Vagina (tissue), 2 donors: ENCODE measurements around the gene NRXN3. TPM values are rescaled to one million over a fixed set of nuclear protein-coding genes. Genes with fewer than 3 reads are reported as not detected.

Experiments used
- DNase-seq, 2 donors: peaks; one replicate each; pipeline ENCODE4 v3.0.0-alpha.2; 2017; ENCODE audit errors: extremely low spot score in 2 of 2
- H3K27ac ChIP-seq: fragments of 200-600 bp; sonication (generic); one replicate; pipeline ENCODE4 v1.5.1; 2019
- H3K27me3 ChIP-seq: fragments of 200-600 bp; sonication (generic); one replicate; pipeline ENCODE4 v1.5.1; 2019
- H3K36me3 ChIP-seq, 2 donors: fragments of 200-600 bp; sonication (generic); one replicate each; pipeline ENCODE4 v1.5.1; 2017 to 2019
- H3K4me1 ChIP-seq: fragments of 200-600 bp; sonication (generic); one replicate; pipeline ENCODE4 v1.5.1; 2019
- H3K4me3 ChIP-seq, 2 donors: fragments of 200-600 bp; sonication (generic); 1 replicate in 1 of 2; 2 replicates in 1 of 2; pipeline ENCODE4 v1.5.1; 2016 to 2019
- H3K9me3 ChIP-seq: fragments of 200-600 bp; sonication (generic); one replicate; pipeline ENCODE4 v1.5.1; 2019
- POLR2A ChIP-seq, 2 donors: fragments of 450-650 bp; IDR thresholded peaks; one replicate each; pipeline ENCODE4 v1.6.1; 2017; ENCODE audit warnings: antibody characterized with exemption in 2 of 2, mild to moderate bottlenecking in 2 of 2, moderate library complexity in 2 of 2
- POLR2AphosphoS5 ChIP-seq, 2 donors: sonication (generic); formaldehyde crosslinking; IDR thresholded peaks; one replicate each; pipeline ENCODE4 v1.9.0; 2017; ENCODE audit warnings: antibody characterized with exemption in 2 of 2, mild to moderate bottlenecking in 2 of 2, low read depth in 1 of 2; ENCODE audit not compliant: insufficient read depth in 1 of 2
- intact Hi-C: fragments of 100-400 bp; cut with DNase I; formaldehyde crosslinking; loops from one replicate; pipeline ENCODE4 v1.15.1; 2023
- total RNA-seq: library from RNA; depleted of rRNA; stranded (reverse); fragments of >200 nt; gene quantifications from one replicate; pipeline ENCODE4 v1.2.3, GENCODE V29; 2016
- TF ChIP-seq, protein P1 (sequence below), 3 experiments: fragments of 450-650 bp in 2 of 3; fragments of 200-600 bp in 1 of 3; sonication (generic) in 1 of 3; IDR thresholded peaks; one replicate each; pipeline ENCODE4 v1.5.1; 2017 to 2019; ENCODE audit warnings: antibody characterized with exemption in 3 of 3, mild to moderate bottlenecking in 2 of 3, moderate library complexity in 2 of 3

The NRXN3 gene
- total RNA-seq, 1 donor from 2014 or later: 4.7 TPM

DNA sequence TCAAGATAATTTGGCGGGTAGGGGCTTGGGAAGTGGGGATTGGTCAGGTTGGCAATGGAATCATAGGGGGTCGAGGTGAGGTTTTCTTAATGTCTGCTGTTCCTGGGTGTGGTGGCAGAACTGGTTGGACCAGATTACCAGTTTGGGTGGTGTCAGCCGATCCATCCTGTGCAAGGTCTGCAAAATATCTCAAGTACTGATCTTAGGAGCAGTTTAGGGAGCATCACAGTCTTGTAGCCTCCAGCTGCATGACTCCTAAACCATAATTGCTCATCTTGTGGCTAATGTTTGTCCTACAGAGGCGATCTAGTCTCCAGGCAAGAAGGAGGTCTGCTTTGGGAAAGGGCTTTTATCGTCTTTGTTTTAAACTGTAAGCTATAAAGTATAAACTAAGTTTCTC is 1172.8 kb downstream of the NRXN3 start:
- H3K27me3 ChIP-seq: no peaks in the 10 kb centered on the region
- no peak overlapping the region for H3K27ac ChIP-seq
- TF ChIP-seq POLR2AphosphoS5 (IDR thresholded peaks at IDR 0.05; ENCODE audit: insufficient read depth in 1 of 2, low read depth in 1 of 2): no peak
- TF ChIP-seq POLR2A (IDR thresholded peaks at IDR 0.05): no peak
- TF ChIP-seq, protein P1, sequence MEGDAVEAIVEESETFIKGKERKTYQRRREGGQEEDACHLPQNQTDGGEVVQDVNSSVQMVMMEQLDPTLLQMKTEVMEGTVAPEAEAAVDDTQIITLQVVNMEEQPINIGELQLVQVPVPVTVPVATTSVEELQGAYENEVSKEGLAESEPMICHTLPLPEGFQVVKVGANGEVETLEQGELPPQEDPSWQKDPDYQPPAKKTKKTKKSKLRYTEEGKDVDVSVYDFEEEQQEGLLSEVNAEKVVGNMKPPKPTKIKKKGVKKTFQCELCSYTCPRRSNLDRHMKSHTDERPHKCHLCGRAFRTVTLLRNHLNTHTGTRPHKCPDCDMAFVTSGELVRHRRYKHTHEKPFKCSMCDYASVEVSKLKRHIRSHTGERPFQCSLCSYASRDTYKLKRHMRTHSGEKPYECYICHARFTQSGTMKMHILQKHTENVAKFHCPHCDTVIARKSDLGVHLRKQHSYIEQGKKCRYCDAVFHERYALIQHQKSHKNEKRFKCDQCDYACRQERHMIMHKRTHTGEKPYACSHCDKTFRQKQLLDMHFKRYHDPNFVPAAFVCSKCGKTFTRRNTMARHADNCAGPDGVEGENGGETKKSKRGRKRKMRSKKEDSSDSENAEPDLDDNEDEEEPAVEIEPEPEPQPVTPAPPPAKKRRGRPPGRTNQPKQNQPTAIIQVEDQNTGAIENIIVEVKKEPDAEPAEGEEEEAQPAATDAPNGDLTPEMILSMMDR (IDR thresholded peaks at IDR 0.05): no peak
- no peak for DNase-seq
- no peaks in the 10 kb centered on the region for H3K36me3 ChIP-seq
- H3K9me3 ChIP-seq: no peaks in the 10 kb centered on the region
- no peaks in the 10 kb centered on the region for H3K4me1 ChIP-seq
- no peak overlapping the region for H3K4me3 ChIP-seq
- intact Hi-C loops: no loop called here

- Histone ChIP-seq H3K9me3 (no peaks in the 10 kb centered on the region), H3K27me3 (no peaks in the 10 kb centered on the region), H3K4me3 (no peak overlapping the region), H3K4me1 (no peaks in the 10 kb centered on the region), H3K36me3 (no peaks in the 10 kb centered on the region), H3K27ac (no peak overlapping the region)
- DNase-seq: no peak
- intact Hi-C loops: no loop called here
- TF ChIP-seq, protein P1 (IDR thresholded peaks at IDR 0.05): no peak
- TF ChIP-seq POLR2AphosphoS5 (IDR thresholded peaks at IDR 0.05; ENCODE audit: insufficient read depth in 1 of 2, low read depth in 1 of 2) (no peak), POLR2A (IDR thresholded peaks at IDR 0.05) (no peak)
Measured at GRCh38 chr14:79351011-79351410, 1180.8 kb downstream of the NRXN3 start.

- Histone ChIP-seq H3K27ac (no peak overlapping the region), H3K27me3 (no peaks in the 10 kb centered on the region), H3K4me3 (no peak overlapping the region), H3K9me3 (no peaks in the 10 kb centered on the region), H3K36me3 (no peaks in the 10 kb centered on the region), H3K4me1 (no peaks in the 10 kb centered on the region)
- DNase-seq: no peak
- intact Hi-C loops: no loop called here
- TF ChIP-seq POLR2AphosphoS5 (IDR thresholded peaks at IDR 0.05; ENCODE audit: insufficient read depth in 1 of 2, low read depth in 1 of 2) (no peak), POLR2A (IDR thresholded peaks at IDR 0.05) (no peak)
- TF ChIP-seq, protein P1 (IDR thresholded peaks at IDR 0.05): no peak
Measured at GRCh38 chr14:79352076-79352630, 1182.0 kb downstream of the NRXN3 start.

- DNase-seq: no peak
- intact Hi-C loops: no loop called here
- Histone ChIP-seq H3K4me1 (no peaks in the 10 kb centered on the region), H3K36me3 (no peaks in the 10 kb centered on the region), H3K9me3 (no peaks in the 10 kb centered on the region), H3K4me3 (no peak overlapping the region), H3K27ac (no peak overlapping the region), H3K27me3 (no peaks in the 10 kb centered on the region)
- TF ChIP-seq, protein P1 (IDR thresholded peaks at IDR 0.05): no peak
- no peak for TF ChIP-seq POLR2A (IDR thresholded peaks at IDR 0.05)
- TF ChIP-seq POLR2AphosphoS5 (IDR thresholded peaks at IDR 0.05; ENCODE audit: insufficient read depth in 1 of 2, low read depth in 1 of 2): no peak
Measured at GRCh38 chr14:79354336-79354735, 1184.2 kb downstream of the NRXN3 start.

DNA sequence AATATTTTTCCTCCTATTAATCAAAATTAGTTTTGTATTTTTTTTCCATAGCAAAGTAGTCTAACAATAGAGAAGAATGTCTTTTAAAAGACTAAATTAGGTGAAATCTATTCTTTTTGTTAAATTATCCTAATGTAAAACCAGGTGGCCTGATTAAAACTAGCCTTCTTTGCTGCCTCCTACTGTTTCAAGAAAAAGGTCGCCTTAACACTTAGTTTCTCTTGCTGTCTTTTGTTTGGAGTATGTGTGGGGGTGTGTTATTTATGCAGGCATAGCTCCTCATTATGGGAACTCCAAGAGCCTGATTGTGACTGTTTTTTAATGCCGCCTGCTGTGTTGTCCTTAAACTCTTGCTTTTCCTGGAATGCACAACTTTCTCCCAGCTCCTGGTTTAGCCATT is 1185.9 kb downstream of the NRXN3 start:
- H3K27ac ChIP-seq: no peak overlapping the region
- H3K4me1 ChIP-seq: no peaks in the 10 kb centered on the region
- no peaks in the 10 kb centered on the region for H3K36me3 ChIP-seq
- H3K4me3 ChIP-seq: no peak overlapping the region
- intact Hi-C loops: no loop called here
- no peak for DNase-seq
- TF ChIP-seq POLR2AphosphoS5 (IDR thresholded peaks at IDR 0.05; ENCODE audit: insufficient read depth in 1 of 2, low read depth in 1 of 2): no peak
- no peak for TF ChIP-seq POLR2A (IDR thresholded peaks at IDR 0.05)
- TF ChIP-seq, protein P1 (IDR thresholded peaks at IDR 0.05): no peak
- no peaks in the 10 kb centered on the region for H3K9me3 ChIP-seq
- H3K27me3 ChIP-seq: no peaks in the 10 kb centered on the region
